ENCODE measurements around the gene DYSF. TPM values are rescaled to one million over a fixed set of nuclear protein-coding genes. Genes with fewer than 3 reads are reported as not detected.

DYSF gene
- total and polyA plus RNA-seq, 8 donors: 1.1 to 5.5 (median 2.1) TPM

DNA sequence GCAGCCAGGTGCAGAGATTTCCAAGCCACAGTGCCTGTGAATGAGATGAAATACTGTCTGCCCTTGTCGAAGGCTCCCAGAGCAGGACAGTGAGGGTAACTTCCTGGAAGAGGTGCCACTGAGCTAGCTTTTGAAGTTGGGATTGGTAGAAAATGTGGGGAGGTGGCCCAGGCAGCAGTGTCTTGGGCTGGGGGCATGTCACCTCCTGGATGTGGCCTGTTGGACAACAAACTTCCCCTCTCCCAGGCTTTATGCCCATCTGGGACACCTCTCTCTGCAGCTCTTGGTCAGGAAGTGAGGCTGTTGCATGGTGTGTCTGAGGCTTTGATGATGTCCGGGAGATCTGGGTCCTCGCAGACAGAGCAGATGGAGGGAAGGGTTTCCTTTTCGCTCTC, 151.4 kb downstream of the DYSF start:
- H3K36me3 ChIP-seq: no peaks in the 10 kb centered on the region
- H3K27ac ChIP-seq: no peak overlapping the region
- FAIRE-seq (no peak), DNase-seq (peak in 1 of 6 donors; percentile 15), ATAC-seq (no peak)
- H3K27me3 ChIP-seq: no peaks in the 10 kb centered on the region
- H3K4me3 ChIP-seq: no peak overlapping the region
- H3K4me1 ChIP-seq: no peaks in the 10 kb centered on the region
- 59 to 80% methylated on average over 4 of the region's 4 CpGs for WGBS, 2 donors
- no peaks in the 10 kb centered on the region for H3K9me3 ChIP-seq
- TF ChIP-seq CTCF (IDR thresholded peaks at IDR 0.05): no peak
- intact Hi-C loops (cut with DNase I): loop anchor here in 1 of 3 donors (10.0 kb wide), 1 partner anchor 200 kb away; no protein-coding TSS in a partner anchor

DNA sequence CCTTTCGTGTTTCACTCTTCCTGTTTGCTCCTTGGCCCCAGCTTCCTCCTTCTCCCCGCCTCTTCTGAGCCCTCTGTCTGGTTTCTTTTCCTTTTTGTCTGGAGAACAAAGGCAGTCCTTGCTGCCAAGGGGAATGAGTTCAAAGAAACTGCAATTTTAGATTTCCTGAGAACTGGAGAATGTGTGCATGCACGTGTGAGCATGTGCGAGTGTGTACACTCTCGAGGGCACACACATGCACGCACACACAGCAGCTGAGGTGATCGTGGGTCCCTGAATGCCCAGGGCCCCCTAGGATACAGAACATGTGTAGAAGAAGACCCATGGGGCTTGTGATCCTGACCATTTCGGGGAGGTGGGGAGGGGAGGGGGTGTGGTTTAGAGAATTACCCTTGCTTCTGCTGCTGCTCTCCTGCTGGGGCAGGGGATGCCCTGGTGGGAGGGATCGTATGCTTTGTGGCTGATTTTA, 151.8 kb downstream of the DYSF start:
- no peak overlapping the region for H3K27ac ChIP-seq
- no peaks in the 10 kb centered on the region for H3K27me3 ChIP-seq
- H3K36me3 ChIP-seq: no peaks in the 10 kb centered on the region
- 45 to 56% methylated on average over 9 of the region's 9 CpGs for WGBS, 2 donors
- H3K4me1 ChIP-seq: no peaks in the 10 kb centered on the region
- no peaks in the 10 kb centered on the region for H3K9me3 ChIP-seq
- no peak for TF ChIP-seq CTCF (IDR thresholded peaks at IDR 0.05)
- FAIRE-seq: no peak
- no peak for ATAC-seq
- intact Hi-C loops (cut with DNase I): loop anchor here in 1 of 3 donors (10.0 kb wide), 1 partner anchor 200 kb away; no protein-coding TSS in a partner anchor
- DNase-seq: peak in 2 of 6 donors; percentile 2 to 19
- no peak overlapping the region for H3K4me3 ChIP-seq

- ATAC-seq (no peak), DNase-seq (peak in 3 of 6 donors; percentile 6 to 31 (median 24)), FAIRE-seq (no peak)
- TF ChIP-seq CTCF (IDR thresholded peaks at IDR 0.05): no peak
- WGBS, 2 donors: 62 to 70% methylated on average over 7 of the region's 7 CpGs
- Histone ChIP-seq H3K27me3 (no peaks in the 10 kb centered on the region), H3K36me3 (no peaks in the 10 kb centered on the region), H3K27ac (no peak overlapping the region), H3K4me1 (no peaks in the 10 kb centered on the region), H3K4me3 (no peak overlapping the region), H3K9me3 (no peaks in the 10 kb centered on the region)
- intact Hi-C loops (cut with DNase I): loop anchor here in 1 of 3 donors (10.0 kb wide), 1 partner anchor 199 kb away; no protein-coding TSS in a partner anchor
Observed at GRCh38 chr2:71605781-71606241, 152.4 kb downstream of the DYSF start.

DNA sequence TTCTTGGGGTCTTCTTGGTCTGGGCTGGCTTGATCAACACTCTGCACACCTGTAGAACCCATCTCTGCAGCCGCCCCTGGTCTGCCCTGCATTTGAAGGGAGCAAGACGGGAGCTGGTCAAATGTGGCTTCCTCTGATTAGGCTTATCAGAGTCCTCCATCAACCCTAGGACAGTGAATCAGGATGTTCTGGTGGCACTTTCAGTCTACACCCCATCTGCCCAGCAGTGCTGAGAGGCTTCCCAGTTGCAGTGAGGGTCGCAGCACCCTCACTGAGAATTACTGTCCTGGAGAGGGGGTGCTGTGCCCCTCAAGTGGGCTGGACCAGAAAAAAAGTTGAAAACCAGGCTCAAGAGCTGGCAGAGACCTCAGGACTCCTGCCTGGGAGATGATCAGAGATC, 152.9 kb downstream of the DYSF start:
- H3K9me3 ChIP-seq: no peaks in the 10 kb centered on the region
- no peak overlapping the region for H3K4me3 ChIP-seq
- H3K36me3 ChIP-seq: no peaks in the 10 kb centered on the region
- no peak for TF ChIP-seq CTCF (IDR thresholded peaks at IDR 0.05)
- no peak for ATAC-seq
- intact Hi-C loops (cut with DNase I): loop anchor here in 1 of 3 donors (10.0 kb wide), 1 partner anchor 199 kb away; no protein-coding TSS in a partner anchor
- WGBS, 2 donors: 69 to 83% methylated on average over 3 of the region's 3 CpGs
- FAIRE-seq: no peak
- DNase-seq: no peak
- H3K27me3 ChIP-seq: no peaks in the 10 kb centered on the region
- H3K27ac ChIP-seq: no peak overlapping the region
- no peaks in the 10 kb centered on the region for H3K4me1 ChIP-seq

GRCh38 chr2:71607151-71607889, 154.0 kb downstream of the DYSF start:
- Histone ChIP-seq H3K4me1 (no peaks in the 10 kb centered on the region), H3K9me3 (no peaks in the 10 kb centered on the region), H3K36me3 (no peaks in the 10 kb centered on the region), H3K27me3 (no peaks in the 10 kb centered on the region), H3K4me3 (no peak overlapping the region), H3K27ac (no peak overlapping the region)
- intact Hi-C loops (cut with DNase I): loop anchor here in 1 of 3 donors (10.0 kb wide), 1 partner anchor 197 kb away; no protein-coding TSS in a partner anchor
- ATAC-seq: no peak
- peak in 2 of 6 donors; percentile 1 to 37 for DNase-seq
- TF ChIP-seq CTCF (IDR thresholded peaks at IDR 0.05): no peak
- WGBS, 2 donors: 74 to 81% methylated on average over 7 of the region's 7 CpGs
- FAIRE-seq: no peak
